Measurements from ENCODE around the gene RNF167.
A peak's percentile ranks its signal among the peaks of the same experiment; 100 is the strongest.

RNF167 gene

DNA sequence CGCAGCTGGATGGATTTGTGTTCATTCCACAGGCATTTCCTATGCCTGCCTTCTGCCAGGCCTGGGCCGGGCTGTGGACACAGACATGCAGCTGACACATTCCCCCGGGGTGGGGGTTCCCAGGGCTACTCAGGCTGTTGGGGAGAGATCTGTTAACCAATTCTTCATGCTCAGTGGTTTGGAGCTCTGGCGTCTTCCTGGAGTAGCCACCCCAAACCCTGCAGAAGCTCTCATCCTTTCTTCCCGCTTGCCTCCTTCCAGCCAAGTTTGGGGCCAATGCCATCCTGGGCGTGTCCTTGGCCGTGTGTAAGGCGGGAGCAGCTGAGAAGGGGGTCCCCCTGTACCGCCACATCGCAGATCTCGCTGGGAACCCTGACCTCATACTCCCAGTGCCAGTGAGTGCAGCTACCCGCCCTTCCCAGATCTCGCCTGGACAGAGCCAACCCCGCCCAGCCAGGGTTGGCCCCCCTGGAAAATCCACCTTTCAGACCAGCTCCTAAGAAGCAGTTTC lies 13.4 kb downstream of the RNF167 start:
- ATAC-seq (no peak), DNase-seq (no peak)

DNA sequence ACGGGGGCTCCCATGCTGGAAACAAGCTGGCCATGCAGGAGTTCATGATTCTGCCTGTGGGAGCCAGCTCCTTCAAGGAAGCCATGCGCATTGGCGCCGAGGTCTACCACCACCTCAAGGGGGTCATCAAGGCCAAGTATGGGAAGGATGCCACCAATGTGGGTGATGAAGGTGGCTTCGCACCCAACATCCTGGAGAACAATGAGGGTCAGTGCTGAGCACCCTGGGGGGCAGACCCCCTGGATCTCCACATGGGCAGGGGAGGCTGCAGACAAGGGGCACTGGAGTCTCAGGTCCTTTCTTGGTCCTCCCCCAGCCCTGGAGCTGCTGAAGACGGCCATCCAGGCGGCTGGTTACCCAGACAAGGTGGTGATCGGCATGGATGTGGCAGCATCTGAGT lies 15.0 kb downstream of the RNF167 start:
- DNase-seq (no peak), ATAC-seq (no peak)

DNA sequence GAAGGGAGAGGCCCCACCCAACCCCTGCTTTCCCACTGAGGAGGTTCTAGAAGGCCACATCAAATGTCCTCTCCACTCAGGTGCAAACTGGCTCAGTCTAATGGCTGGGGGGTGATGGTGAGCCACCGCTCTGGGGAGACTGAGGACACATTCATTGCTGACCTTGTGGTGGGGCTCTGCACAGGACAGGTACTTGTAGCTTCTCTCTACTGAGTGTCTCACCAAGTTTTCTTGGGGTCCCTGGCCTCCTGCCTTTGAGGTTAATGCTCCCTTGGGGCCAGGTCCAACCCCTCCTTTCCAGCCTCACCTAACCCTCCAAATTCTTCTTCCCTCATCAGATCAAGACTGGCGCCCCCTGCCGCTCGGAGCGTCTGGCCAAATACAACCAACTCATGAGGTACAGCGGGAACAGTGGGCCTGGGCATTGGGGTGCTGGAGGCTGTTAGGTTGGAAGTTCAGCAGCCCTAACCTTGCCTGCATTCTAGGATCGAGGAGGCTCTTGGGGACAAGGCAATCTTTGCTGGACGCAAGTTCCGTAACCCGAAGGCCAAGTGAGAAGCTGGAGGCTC lies 16.5 kb downstream of the RNF167 start:
- DNase-seq (peak; percentile 64), ATAC-seq (no peak)

DNA sequence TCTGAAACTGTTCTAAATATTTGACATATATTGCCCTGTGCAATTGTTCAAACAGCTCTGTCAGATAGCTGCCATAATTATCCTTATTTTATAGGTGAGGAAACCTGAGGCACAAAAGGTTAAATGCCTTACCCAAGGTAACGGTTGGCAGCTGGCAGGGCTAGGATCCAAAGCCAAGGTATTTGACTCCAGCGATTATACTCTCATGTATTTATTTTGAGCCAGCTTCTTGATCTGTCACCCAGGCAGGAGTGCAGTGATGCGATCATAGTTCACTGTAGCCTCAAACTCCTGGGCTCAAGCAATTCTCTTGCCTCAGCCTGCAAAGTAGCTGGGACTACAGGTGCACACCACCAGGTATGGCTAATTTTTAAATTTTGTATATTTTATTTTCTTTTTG lies 18.0 kb downstream of the RNF167 start:
- DNase-seq = no peak
- no peak for ATAC-seq

DNA sequence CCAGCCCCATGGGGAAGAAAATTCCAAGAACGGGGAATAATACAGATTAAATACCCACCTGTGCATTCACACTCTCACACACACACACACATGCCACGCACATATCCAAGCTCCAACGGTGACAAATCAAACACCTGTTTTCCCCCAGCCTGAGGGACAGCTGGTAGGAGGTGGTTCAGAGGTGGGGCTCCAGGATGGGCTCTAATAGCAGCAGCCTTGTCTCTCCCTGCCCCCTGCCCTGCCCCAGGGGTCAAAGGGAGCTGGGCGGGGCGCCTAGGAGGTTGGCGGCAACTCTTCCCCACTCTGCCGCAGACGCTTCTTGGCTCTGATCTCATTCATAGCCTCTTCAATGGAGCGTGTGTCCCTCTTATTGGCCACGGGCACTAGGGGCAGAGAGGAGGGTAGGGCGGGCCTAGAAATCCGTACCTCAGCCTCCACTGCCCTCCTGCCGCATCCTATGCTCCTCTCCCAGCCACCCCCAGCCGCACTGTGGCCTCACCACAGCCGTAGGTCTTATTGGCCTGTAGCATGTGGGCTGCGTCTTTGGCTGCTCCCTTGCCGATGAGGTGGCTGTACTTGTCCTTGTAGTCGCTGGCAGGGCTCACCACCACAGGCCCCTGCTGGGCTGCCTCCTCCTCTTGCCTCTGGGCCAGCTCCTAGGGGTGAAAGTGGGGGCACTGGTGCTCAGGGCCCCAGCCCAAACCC lies 19.3 kb downstream of the RNF167 start:
- DNase-seq (no peak), ATAC-seq (no peak)

DNA sequence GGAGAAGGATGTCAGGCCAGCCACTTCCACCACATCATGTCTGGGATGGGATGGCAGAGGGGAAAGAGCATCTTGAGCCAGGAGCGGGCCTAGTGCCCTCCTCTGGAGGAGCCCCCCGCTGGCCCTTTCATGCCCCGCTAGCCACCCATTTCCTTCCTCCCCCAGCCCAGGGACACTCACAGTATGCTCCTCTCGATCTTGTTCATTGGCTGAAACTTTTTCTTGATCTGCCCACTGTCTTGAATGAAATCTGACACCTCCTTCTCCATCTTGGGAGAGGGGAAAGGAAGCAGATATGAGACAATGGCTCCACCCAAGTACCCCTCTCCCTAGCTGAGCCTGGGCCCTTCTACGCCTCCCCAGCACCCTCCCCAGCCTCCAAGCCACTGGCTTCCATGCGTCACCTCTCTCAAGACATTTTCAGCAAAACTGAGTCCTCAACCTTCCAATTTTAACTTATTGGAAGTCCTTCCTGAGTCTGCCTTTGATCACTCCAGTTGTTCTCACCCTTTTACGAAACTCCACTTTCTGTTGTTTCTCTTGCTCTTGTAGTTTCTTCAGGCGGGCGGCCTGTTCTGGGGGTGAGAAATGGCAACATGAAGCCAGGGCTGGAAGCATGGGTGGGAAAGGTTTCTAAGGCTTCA lies 20.3 kb downstream of the RNF167 start:
- no peak for DNase-seq
- ATAC-seq = no peak

DNA sequence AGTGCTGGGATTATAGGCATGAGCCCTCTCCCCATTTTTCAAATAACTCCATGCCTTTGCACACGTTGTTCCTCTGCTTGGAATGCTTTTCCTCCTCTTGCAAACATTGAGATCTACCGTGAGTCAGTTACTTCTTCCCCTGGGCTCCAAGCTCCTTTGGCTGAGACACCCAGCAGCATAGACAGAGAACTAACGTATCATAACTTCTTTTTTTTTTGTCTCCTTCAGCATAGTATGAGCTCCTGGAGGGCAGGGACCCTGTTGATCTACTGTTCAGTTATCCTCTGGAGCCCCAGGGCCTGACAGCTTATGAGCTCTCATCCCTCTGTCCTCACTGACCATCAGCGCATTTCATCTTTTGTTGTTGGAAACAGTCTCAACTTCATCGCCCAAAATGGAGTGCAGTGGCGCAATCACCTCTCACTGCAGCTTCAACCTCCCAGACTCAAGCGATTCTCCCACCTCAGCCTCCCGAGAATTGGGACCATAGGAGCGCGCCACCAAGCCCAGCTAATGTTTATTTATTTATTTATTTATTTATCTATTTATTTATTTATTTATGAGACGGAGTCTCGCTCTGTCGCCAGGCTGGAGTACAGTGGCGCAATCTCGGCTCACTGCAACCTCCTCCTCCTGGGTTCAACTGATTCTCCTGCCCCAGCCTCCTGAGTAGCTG lies 25.4 kb downstream of the RNF167 start:
- ATAC-seq (no peak), DNase-seq (no peak)

DNA sequence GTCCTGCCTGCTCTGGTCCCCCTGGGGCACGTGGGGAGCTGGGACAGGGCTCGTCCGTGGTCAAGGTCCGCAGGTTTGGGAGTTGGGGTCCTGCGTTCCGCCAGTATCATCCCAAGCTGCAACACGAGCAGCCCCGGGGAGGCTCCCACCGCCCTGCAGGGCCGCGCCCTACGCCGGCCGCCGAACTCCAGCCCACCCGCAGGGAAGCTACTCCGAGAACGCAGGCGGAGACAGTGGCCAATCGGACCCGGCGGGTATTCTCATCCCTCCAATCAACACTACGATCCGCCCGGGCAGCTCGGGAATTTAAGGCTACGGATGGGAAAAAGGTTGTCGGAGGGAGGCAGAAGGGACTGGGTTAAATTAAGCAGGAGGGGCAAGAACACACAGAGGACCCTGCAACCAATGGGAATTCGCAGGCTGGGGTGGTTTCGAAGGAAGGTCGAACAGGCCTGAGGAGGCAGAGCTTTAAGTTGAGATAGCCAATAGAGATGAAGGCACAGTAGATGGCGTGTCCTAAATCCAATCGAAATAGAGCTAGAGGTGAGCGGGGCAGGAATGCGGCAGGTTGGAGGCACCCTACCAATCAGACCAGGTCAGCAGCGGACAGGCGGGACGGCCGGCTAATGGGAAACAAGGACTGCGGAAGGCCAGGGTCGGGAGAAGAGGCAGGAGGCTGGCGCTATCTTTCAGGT lies 26.9 kb downstream of the RNF167 start:
- ATAC-seq = peak; percentile 80
- DNase-seq = peak; percentile 92

DNA sequence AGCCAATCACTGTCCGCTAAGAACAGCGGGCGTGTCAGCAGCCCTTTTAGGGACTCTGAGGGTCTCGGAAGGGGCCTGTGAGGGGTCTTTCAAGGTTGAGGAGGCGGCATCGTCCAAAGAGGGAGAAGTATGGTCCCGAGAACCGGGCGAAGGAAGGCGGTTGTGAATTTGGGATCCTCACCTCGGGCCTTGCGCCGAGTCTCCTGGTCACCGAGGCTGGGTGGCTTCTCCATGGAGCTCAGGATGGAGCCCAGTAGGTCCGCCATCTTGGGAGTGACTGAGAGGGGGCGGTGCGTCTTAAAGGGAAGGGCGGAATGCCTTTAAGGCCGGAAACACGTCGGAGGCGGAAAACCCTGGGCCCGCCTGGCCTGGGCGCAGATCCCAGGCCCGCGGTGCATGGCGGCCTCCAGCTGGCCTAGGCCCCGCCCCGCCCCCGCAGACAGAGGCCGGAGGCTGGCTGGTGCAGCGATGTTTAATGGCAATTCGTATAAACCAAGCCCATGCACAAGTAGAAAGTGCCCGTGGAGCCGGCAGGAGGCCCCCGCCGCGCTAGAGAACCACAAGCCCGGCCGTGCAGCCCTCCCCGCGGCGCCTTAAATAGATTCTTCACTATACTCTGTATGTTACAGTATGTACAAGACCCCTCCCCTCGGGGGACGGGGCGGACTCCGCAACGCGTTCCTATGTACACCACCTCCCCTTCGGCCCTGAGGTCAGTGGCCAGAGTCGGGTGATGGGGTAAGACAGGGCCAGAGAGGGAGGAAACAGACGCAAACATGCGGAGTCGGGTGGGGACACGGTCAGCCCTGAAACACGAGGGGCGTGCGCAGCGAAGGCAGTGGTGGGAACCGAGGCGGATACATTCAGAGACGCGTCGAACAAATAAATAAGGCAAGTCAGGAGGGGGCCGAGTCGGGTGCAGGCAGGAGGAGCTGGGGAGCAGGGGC lies 27.7 kb downstream of the RNF167 start, which contains the start of gene SPAG7:
TSS of gene SPAG7 (minus strand) at position 279 of the 947 bp plus-strand sequence. CDS start at position 266, 13 bp downstream.
- peak; percentile 94 for DNase-seq
- peak; percentile 58 for ATAC-seq

DNA sequence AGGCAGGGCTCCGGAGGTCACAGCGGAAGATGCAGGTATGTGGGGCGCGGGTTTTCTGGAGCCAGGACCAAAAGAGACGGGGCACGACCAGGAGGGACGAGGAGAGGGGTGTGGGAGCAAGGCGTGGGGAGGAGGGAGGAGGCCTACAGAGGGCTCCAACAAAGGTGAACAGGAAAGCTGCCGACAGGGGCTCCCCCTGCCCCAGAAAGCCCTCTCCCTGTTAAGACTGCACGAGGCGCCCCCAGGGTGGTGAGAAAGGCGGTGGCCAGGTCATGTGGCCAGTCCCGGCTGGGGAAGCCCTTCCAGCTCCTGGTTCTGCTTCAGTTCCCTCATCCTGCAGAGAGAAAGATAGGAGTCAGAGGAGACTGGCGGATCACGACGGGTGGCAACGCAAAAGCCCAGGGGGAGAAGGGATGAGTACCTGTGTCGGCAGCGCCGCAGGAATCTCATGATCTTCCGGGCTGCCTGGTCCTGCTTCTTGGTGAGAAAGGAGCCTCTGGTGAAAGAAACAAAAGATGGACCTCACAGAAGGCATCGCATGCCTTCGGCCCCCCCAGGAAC lies 28.5 kb downstream of the RNF167 start:
- ATAC-seq (no peak), DNase-seq (peak; percentile 63)

DNA sequence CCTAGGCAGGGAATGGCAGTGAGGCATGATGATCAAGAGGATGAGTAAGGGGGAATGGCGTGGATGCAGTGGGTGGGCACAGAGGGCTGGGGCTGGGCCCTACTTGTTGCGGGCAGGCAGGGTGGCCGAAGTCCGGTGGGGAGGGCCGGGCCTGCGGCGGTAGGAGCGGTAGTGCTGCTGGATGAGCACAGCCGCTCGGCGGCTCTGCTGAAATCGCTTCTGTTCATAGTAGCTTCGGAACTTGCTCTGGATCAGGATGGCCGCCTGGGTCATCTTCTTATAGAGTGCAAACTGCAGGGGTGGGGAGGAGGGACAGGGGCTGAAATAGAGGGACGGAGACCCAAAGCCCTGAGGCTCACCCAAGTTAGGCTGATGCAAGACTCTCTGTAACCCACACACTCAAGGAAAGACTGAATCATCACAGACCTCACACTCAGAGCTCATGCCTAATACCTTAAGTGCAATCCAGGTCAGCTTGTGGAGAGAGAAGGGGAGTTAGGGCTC lies 29.0 kb downstream of the RNF167 start:
- DNase-seq = peak; percentile 65
- ATAC-seq = peak; percentile 42

DNA sequence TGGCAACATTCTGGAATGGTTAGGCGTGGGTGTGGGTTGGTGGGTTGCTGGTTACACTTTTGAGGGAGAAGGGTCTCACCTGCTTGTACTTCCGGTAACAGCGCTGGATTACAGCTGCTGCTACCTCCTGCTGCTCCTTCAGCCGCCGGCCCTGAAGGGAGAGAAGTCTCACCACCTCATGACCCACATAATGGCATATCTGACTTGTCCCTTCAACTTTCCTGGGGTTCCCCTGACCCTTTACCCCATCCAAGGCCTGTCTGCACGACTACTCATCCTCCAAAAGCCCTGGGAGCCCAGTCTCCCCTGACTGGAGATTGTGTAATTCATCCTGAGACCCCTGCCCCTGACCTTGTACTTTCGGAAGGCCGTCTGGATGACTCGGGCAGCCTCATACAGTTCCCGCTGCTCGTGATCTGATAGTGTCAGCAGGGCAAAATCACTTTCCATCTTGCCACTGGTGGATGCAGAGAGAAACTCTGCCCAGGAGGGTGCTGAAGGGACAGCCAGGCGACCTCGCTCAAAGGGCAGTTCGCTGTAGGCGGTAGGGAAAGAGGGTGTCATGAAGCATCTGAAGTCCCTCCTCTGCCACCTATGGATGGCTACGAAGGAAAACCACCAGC lies 29.6 kb downstream of the RNF167 start:
- DNase-seq = peak; percentile 75
- ATAC-seq = peak; percentile 26

DNA sequence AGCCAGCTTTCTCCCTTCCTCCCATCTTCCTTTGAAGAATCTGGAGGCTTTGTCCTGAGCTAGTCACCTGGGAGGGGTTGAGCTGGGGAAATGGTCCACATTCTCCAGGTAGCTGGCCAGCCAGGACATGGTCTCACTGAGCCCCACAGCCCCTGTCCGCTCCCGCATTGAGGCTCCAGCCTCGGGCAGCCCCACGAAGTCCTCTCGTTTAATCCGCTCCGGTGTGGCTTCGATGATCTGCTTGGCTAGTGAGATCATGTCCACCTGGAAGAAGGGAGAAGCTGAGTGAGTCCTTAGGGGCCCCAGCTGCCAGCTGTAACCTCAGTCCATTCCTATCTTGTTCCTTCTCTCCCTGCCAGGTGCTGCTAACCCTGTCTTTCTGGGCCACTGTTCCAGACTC lies 30.2 kb downstream of the RNF167 start:
- DNase-seq = no peak
- ATAC-seq = no peak

DNA sequence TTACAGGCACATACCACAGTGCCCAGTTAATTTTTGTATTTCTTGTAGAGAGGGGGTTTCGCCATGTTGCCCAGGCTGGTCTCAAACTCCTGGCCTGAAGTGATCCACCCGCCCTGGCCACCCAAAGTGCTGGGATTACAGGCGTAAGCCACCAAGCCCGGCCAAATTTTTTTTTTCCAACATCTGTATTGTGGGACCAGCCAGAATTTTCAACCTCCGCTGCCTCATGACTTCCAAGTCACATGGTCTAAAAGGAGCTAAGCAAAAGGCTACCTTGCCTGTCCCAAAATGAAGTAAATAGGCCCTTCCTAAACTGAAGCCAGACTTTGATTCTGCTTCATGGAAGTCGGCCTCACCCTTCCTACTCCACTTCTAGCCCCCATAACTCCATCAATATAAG lies 31.8 kb downstream of the RNF167 start:
- DNase-seq (no peak), ATAC-seq (no peak)

DNA sequence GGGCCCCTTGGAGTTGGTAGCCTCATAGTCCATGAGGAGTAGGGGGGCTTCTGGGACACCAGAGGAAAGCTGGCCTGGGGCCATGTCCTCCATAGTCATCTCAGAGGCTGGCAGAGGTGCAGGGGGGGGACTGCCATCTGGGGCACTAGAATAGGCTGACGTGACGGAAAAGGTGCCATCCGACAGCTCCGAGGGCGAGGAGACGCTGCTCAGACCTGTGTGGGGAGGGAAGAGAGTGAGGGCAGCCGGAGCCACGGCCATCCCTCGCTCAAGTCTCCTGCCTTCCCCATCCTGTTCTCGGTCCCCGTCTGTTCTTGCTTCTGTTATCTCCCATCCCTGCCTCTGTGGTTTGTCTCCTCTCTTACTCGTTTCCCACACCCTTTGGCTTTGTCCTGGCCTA lies 32.3 kb downstream of the RNF167 start:
- no peak for DNase-seq
- ATAC-seq = no peak

DNA sequence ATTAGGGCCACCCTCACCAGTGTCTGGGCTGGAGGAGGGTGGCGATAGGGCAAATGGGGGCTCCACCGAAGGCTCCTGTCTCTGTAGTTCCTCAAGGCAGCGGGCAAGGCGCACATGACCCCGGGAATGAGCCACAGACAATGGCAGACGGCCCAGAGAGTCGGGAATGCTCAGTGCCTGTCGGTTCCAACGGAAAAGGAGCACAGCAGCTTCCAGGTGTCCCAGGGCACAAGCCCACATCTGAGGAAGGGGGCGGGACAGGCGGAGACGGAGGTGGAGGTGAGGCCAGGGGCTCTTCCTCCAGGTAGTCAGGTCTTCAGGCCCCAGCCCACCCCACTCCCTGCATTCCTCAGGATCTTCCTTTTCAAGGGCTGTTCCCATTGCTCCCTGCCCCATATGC lies 32.7 kb downstream of the RNF167 start:
- ATAC-seq = no peak
- DNase-seq = no peak

DNA sequence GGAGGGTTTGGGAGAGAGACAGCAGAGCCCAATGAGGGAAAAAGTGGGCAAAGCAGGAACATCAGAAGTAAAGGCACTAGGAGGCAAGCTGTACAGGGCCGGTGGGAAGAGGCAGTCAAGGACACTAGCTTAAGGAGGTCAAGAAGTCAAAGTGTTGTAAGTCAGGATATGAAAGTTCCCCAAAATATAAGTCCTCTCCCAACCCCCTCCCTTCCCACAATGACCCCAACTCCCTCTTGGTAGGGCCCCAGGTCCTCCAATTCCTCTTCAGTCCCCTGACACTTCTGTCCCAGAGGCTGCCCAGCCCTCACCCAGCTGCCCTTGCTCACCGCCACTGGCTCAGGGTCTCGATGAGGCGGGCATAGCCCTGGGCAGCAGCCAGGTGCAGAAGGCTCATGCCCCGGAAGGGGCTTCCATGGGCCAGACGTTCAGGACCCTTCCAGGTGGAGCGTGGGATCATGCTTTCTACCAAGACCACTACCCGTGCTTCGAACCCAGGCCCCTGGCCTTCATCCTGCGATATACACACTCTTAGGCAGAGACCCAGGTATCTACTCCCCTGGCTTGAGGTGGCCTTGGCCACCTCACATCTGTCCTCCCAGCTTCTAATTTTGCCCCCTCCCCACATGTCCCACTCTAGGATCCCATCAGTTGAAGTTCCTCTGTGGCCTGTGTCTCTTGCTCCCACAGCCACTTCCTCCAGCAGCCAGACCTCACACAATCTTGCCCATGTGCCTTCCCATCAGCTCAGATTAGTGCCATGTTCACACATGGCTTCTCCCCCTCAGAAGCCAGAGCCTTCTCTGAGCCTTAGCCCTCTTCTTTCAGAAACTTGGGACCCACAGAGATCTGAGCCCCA lies 33.4 kb downstream of the RNF167 start:
- ATAC-seq (no peak), DNase-seq (no peak)

DNA sequence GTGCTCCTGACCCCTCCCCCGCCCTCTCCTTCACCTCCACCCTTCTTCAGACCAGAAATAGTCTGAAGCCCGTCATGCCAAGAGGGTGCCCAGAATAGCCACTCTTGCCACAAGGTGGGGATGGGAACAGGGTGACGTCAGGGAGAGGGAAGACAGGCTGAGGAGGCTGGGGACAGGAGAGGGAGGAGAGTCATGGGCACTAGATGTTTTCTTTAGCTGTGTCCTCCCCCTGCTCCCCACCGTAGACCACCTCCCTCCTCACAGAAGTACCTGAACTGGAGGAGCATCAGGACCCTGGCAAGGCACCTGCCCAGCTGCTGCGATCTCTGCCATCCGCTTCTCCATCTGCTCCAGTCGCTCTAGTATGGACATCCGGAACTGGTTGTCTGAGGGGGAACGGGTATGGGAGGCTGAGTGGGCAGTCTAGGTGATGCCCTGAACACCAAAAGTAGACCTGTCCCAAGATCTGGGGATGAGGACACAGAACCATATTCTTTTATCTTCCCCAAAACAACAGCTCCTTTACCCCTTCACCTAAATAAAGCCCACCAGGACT lies 34.1 kb downstream of the RNF167 start:
- no peak for DNase-seq
- ATAC-seq = no peak

DNA sequence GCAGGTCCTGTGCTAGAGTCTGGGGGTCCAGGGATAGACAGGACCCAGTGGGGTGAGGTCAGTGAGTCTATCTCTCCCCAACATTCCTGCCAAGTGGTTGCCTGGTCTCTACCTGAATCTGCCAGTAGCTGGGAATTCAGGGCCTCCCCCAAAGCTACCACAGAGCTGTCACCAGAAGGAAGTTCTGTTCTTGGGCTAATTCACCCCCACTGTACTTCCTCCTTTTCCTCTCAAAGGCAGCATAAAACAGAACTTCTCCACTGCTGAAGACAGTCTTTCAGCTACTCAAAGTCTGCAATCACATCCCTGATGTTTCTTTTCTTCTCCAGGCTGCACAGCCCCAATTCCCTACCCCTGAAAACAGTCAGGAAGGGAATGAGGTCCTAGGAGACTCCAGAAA lies 38.7 kb downstream of the RNF167 start:
- ATAC-seq (no peak), DNase-seq (no peak)
